Panc1 (cell line): ENCODE data around the gene CRTC1. TPM values are rescaled to one million over a fixed set of nuclear protein-coding genes. Genes with fewer than 3 reads are reported as not detected.
A peak's percentile ranks its signal among the peaks of the same experiment; 100 is the strongest.

Experiments used
- ATAC-seq: fragments of 200-7000 bp; cut with Tn5 transposase; 2 replicates; pipeline ENCODE4 v1.9.1; 2020; ENCODE audit warnings: mild to moderate bottlenecking, moderate library complexity
- BruUV-seq: library from RNA; stranded (reverse); fragments of 400-500 nt; replicated peaks from 2 replicates; lab custom pipeline; 2021; lab: Mats Ljungman, UMichigan
- CTCF ChIA-PET: fragments of 300-600 bp; sonication (Branson Sonifier 250); formaldehyde crosslinking; loops from one replicate; lab custom pipeline; 2022; ENCODE audit warnings: antibody characterized with exemption; lab: Charles Lee
- POLR2A ChIA-PET: fragments of 300-600 bp; sonication (Branson Sonifier 250); formaldehyde crosslinking; loops from one replicate; lab custom pipeline; 2022; ENCODE audit warnings: antibody characterized with exemption; lab: Charles Lee
- DNase-seq: peaks from one replicate; pipeline ENCODE4 v3.0.0-alpha.2; 2010; ENCODE audit warnings: low read depth, low spot score
- H3K27ac ChIP-seq: 2 replicates; pipeline ENCODE4 v1.5.1; 2011; ENCODE audit warnings: mild to moderate bottlenecking, low read length, inconsistent platforms
- H3K27me3 ChIP-seq: fragments of 200-500 bp; sonication (Bioruptor generic); 2 replicates; pipeline ENCODE4 v1.6.0; 2014; ENCODE audit warnings: low read length, inconsistent platforms; ENCODE audit not compliant: control insufficient read depth, insufficient read depth
- H3K36me3 ChIP-seq: fragments of 200-500 bp; sonication (Bioruptor generic); 2 replicates; pipeline ENCODE4 v1.5.1; 2014; ENCODE audit warnings: inconsistent platforms, mild to moderate bottlenecking, low read length, moderate library complexity; ENCODE audit not compliant: control insufficient read depth, insufficient read depth
- H3K4me1 ChIP-seq: 2 replicates; pipeline ENCODE4 v1.5.1; 2011; ENCODE audit warnings: inconsistent platforms, mild to moderate bottlenecking, low read length, moderate library complexity; ENCODE audit not compliant: control insufficient read depth, insufficient read depth
- H3K4me3 ChIP-seq, 2 experiments: 2 replicates each; pipeline ENCODE4 v1.5.1; 2011 to 2012; ENCODE audit warnings: low read depth in 2 of 2, low read length in 2 of 2, mild to moderate bottlenecking in 2 of 2, inconsistent platforms in 1 of 2, moderate library complexity in 1 of 2
- H3K9me3 ChIP-seq: fragments of 200-500 bp; sonication (Bioruptor generic); 2 replicates; pipeline ENCODE4 v1.5.1; 2014; ENCODE audit warnings: low read depth, mild to moderate bottlenecking, inconsistent platforms, low read length, moderate library complexity; ENCODE audit not compliant: control insufficient read depth, insufficient read depth
- POLR2AphosphoS5 ChIP-seq: IDR thresholded peaks from 2 replicates; pipeline ENCODE4 v1.6.1; 2012; ENCODE audit warnings: mild to moderate bottlenecking, low read depth, low read length, moderate library complexity
- SIN3A ChIP-seq: IDR thresholded peaks from 2 replicates; pipeline ENCODE4 v1.6.1; 2012; ENCODE audit warnings: low read depth, mild to moderate bottlenecking, low read length, moderate library complexity, borderline replicate concordance; ENCODE audit not compliant: insufficient read depth
- TCF7L2 ChIP-seq: IDR thresholded peaks from 2 replicates; pipeline ENCODE4 v1.6.1; 2011; ENCODE audit warnings: mild to moderate bottlenecking, low read depth, low read length, inconsistent platforms
- in situ Hi-C: cut with HindIII; loops from 2 replicates; pipeline ENCODE4 v1.10.0; 2016; ENCODE audit warnings: low sequenced_read_pairs, low pct_unique_long_range_greater_than_20kb
- intact Hi-C: fragments of 100-400 bp; cut with micrococcal nuclease; formaldehyde crosslinking; loops from one replicate; pipeline ENCODE4 v1.10.0; 2022; ENCODE audit not compliant: unreplicated experiment
- total RNA-seq: library from RNA; stranded (reverse); gene quantifications from one replicate; pipeline ENCODE4 v1.2.1, GENCODE V29; 2021; ENCODE audit not compliant: unreplicated experiment
- TF ChIP-seq, protein P1 (sequence below), 2 experiments: IDR thresholded peaks; 2 replicates each; pipeline ENCODE4 v1.6.1; 2011 to 2012; ENCODE audit warnings: low read depth in 2 of 2, control low read depth in 1 of 2, low read length in 1 of 2, mild to moderate bottlenecking in 1 of 2, moderate library complexity in 1 of 2; ENCODE audit not compliant: insufficient read depth in 1 of 2
- TF ChIP-seq, protein P2 (sequence below): fragments of 450-650 bp; IDR thresholded peaks from 2 replicates; pipeline ENCODE4 v1.5.1; 2017; ENCODE audit warnings: mild to moderate bottlenecking

The CRTC1 gene
- total RNA-seq, 1 experiment from 2014 or later, result 18.2 TPM

DNA sequence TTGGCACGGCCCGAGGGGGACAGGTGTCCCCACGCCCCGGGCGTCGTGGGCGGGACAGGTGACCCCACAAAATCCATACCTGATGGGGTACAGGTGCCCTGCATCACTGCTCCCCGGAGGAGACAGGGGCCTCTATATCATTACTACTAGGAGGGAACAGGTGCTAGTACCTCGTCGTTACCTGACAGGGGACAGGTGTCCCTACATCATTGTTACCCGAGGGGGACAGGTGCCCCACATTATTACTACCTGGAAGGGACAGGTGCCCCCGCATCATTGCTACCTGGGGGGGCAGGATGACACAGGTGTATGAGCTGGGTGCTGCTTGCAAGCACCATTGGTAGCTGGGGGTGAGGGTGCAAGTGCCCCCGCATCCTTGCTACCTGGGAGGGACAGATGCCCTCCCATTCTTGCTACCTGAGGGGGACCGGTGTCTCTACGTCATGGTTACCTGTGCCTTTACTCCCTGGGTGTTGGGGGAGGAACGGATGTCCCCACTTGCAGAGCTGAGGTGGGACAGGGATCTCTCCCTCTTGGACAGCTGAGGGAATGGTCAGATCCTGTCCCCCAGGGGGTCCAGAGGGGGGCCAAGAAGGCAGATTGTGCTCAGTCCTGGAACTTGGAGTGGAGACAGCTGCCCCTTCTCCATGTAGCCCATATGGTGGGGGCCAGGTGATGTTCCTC lies 620 bp downstream of the CRTC1 start:
- DNase-seq (no peak), ATAC-seq (no peak)
- CTCF ChIA-PET, result no interaction called here
- Histone ChIP-seq H3K27ac (peak overlapping the region; percentile 29; the same call in 1 of the 2 replicates), H3K36me3 (no peaks in the 10 kb centered on the region), H3K27me3 (no peaks in the 10 kb centered on the region), H3K9me3 (no peaks in the 10 kb centered on the region), H3K4me3 (peak overlapping the region; percentile 51 to 67), H3K4me1 (peaks cover 5% of the 10 kb centered on the region)
- no TSS peak for BruUV-seq
- intact Hi-C loops (no loop called here), in situ Hi-C loops (no loop called here)
- TF ChIP-seq, protein P1, sequence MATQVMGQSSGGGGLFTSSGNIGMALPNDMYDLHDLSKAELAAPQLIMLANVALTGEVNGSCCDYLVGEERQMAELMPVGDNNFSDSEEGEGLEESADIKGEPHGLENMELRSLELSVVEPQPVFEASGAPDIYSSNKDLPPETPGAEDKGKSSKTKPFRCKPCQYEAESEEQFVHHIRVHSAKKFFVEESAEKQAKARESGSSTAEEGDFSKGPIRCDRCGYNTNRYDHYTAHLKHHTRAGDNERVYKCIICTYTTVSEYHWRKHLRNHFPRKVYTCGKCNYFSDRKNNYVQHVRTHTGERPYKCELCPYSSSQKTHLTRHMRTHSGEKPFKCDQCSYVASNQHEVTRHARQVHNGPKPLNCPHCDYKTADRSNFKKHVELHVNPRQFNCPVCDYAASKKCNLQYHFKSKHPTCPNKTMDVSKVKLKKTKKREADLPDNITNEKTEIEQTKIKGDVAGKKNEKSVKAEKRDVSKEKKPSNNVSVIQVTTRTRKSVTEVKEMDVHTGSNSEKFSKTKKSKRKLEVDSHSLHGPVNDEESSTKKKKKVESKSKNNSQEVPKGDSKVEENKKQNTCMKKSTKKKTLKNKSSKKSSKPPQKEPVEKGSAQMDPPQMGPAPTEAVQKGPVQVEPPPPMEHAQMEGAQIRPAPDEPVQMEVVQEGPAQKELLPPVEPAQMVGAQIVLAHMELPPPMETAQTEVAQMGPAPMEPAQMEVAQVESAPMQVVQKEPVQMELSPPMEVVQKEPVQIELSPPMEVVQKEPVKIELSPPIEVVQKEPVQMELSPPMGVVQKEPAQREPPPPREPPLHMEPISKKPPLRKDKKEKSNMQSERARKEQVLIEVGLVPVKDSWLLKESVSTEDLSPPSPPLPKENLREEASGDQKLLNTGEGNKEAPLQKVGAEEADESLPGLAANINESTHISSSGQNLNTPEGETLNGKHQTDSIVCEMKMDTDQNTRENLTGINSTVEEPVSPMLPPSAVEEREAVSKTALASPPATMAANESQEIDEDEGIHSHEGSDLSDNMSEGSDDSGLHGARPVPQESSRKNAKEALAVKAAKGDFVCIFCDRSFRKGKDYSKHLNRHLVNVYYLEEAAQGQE (IDR thresholded peaks at IDR 0.05; ENCODE audit: insufficient read depth in 1 of 2, low read depth in 2 of 2, low read length in 1 of 2), result no peak
- TF ChIP-seq SIN3A (no peak), POLR2AphosphoS5 (no peak), TCF7L2 (no peak)
- TF ChIP-seq, protein P2, sequence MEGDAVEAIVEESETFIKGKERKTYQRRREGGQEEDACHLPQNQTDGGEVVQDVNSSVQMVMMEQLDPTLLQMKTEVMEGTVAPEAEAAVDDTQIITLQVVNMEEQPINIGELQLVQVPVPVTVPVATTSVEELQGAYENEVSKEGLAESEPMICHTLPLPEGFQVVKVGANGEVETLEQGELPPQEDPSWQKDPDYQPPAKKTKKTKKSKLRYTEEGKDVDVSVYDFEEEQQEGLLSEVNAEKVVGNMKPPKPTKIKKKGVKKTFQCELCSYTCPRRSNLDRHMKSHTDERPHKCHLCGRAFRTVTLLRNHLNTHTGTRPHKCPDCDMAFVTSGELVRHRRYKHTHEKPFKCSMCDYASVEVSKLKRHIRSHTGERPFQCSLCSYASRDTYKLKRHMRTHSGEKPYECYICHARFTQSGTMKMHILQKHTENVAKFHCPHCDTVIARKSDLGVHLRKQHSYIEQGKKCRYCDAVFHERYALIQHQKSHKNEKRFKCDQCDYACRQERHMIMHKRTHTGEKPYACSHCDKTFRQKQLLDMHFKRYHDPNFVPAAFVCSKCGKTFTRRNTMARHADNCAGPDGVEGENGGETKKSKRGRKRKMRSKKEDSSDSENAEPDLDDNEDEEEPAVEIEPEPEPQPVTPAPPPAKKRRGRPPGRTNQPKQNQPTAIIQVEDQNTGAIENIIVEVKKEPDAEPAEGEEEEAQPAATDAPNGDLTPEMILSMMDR, result no peak
- POLR2A ChIA-PET, result no interaction called here

DNA sequence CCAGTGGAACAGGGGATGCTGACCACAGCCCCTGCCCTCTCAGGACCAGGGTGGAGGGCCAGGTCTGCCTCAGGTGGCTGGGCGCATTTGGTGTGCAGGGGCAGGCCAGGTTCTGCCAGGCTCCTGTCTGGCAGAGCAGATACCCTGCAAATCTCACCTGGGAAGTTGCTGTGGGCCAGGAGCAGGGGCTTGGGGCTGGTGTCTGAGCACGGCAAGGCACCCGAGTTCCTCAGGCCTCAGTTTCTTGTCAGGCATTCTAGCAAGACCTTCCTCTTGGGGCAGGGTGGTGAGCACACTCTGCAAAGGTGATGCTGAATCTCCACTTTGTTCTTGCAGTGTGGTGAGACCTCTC lies 1.1 kb downstream of the CRTC1 start:
- H3K36me3 ChIP-seq, result no peaks in the 10 kb centered on the region
- in situ Hi-C loops (no loop called here), intact Hi-C loops (no loop called here)
- no peak for DNase-seq
- no peak for ATAC-seq
- H3K4me1 ChIP-seq, result peaks cover 5% of the 10 kb centered on the region
- CTCF ChIA-PET, result no interaction called here
- POLR2A ChIA-PET, result interaction anchor here (0.6 kb wide), 1 partner anchor 7 kb away, joined by 5 read pairs; no protein-coding TSS in a partner anchor
- H3K27ac ChIP-seq, result peak overlapping the region; percentile 29; the same call in 1 of the 2 replicates
- TF ChIP-seq, protein P1 (IDR thresholded peaks at IDR 0.05; ENCODE audit: insufficient read depth in 1 of 2, low read depth in 2 of 2, low read length in 1 of 2), result no peak
- TF ChIP-seq TCF7L2, result no peak
- no TSS peak for BruUV-seq
- no peaks in the 10 kb centered on the region for H3K9me3 ChIP-seq
- H3K27me3 ChIP-seq, result no peaks in the 10 kb centered on the region
- H3K4me3 ChIP-seq, result peak overlapping the region; percentile 51 to 67
